GM12873 (cell line): ENCODE measurements around the gene WNT3.

Source experiments
- TF ChIP-seq, protein P1 (sequence below): IDR thresholded peaks from 2 replicates; pipeline ENCODE4 v1.5.1; 2012; ENCODE audit warnings: low read depth, mild to moderate bottlenecking, moderate library complexity, low read length, control low read depth; ENCODE audit not compliant: insufficient read depth; ENCODE audit errors: missing control alignments

Gene WNT3

DNA sequence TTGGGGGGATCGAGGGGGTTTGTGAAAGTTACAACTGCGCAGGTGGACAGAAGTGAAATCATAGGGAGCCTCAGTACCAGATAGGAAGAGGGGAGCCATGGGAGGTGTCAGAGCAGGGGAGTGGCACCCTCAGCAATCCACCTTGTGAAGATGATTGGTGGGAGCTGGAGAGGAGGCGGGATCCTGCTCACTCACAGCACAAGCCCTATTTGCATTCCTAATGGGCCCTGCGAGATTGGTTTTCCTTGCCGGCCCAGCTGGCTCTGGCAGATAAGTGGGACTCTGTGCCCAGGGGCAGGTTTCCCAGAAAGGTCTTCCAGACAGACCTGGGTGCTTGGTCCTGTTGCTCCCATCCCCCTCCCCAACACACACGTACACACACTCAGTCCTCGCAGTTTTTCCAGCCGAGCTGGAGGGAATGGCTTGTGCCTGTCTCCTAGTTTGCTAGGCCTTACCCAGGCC lies 9.4 kb downstream of the WNT3 start:
- TF ChIP-seq, protein P1, sequence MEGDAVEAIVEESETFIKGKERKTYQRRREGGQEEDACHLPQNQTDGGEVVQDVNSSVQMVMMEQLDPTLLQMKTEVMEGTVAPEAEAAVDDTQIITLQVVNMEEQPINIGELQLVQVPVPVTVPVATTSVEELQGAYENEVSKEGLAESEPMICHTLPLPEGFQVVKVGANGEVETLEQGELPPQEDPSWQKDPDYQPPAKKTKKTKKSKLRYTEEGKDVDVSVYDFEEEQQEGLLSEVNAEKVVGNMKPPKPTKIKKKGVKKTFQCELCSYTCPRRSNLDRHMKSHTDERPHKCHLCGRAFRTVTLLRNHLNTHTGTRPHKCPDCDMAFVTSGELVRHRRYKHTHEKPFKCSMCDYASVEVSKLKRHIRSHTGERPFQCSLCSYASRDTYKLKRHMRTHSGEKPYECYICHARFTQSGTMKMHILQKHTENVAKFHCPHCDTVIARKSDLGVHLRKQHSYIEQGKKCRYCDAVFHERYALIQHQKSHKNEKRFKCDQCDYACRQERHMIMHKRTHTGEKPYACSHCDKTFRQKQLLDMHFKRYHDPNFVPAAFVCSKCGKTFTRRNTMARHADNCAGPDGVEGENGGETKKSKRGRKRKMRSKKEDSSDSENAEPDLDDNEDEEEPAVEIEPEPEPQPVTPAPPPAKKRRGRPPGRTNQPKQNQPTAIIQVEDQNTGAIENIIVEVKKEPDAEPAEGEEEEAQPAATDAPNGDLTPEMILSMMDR = no peak

DNA sequence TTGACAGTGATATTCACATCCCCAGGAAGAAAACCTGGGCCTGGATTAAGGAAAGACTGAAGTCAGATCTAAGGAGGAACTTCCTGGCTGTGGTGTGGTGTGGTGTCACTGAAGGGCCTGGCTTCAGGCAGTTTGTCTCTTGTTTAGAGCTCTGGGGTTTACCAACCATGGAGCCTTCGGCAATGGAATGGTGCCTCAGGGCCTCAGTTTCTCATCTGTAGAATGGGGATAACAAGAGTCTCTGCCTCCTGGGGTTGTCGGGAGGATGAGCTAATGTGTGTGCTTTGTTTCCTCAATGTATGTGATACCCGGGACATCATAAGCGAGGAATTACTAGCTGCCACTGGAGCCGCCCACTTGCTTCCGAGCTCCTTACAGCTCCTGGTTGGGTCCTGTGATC lies 12.7 kb downstream of the WNT3 start:
- TF ChIP-seq, protein P1 = no peak

DNA sequence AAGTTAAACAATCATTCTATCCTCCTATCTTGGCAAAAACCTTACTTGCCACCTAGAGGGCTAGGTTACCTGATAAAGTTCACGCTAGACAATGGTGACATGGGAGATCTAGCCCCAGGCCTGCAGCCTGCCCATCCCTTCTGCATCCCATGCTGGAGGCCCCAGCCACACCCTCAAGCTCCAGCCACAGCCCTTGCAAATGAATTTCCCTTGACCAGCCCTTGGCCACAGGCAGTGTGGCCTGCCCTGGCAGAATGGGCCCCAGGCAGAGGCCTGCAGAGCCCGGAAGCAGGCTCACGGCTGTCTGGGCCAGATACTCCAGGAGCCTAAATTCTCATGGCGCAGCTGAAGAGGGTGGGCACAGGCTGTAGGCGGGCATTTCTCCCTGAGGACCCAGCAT lies 14.9 kb downstream of the WNT3 start:
- TF ChIP-seq, protein P1 = no peak

DNA sequence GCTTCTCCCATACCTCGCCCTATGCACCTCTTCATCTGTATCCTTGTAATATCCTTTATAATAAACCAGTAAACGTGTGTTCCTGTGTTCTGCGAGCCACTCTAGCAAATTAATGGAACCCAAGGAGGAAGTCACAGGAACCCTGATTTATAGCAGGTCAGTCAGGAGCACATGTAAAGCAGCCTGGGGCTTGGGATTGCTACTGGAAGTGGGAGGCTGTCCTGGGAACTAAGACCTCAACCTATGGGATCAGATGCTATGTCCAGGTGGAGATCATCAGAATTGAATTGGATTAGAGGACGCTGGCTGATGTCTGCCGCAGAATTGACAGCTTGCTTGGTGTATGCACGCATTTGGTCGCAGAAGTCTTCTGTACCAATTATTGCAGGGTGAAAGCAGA lies 15.7 kb downstream of the WNT3 start:
- TF ChIP-seq, protein P1 = no peak

DNA sequence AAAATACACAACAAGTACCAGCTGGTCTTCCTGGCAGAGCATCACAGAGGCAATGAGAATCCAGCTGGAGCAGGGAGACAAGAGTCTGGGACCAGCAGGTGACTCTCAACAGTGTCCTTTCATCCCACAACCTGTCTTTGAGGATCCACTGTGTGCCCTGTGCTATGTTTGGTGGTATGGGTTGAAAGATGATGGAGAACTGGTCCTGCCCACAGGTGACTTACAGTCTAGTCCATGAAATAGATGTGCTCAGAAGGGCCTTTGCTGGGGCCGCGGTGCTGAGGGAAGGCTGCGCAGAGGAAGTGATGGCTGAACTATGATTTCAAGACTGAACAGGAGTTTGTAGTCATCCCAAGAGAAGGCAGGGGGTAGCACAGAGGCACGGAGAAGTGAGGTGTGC lies 17.9 kb downstream of the WNT3 start:
- TF ChIP-seq, protein P1 = no peak

DNA sequence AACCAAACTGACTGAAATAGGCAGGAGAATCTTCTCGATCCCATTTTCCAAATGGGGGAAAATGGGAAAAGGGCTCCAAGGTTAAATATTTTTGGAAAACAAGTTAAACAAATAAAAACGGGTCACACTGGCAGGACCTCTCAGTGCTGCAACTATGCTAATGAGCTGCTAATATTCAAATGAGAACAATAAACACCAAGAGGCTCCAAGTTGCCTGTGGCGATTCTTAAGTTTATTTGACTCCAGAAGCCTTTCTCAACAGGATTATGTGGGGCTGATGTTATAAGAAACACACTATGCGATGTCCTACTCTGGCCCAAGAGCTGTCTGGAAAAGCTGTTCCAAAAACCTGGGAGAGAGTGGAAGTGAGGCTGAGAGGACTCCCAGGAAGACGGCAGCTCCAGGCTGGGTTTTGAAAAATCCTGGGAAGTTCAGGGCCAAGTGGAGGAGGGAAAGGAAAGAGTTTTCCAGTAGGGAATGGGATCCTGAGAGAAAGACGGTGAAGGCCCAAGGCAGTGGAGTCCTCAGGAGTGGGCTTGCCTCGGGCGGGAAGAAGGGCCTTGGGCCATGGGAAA lies 21.4 kb downstream of the WNT3 start:
- TF ChIP-seq, protein P1 = no peak

DNA sequence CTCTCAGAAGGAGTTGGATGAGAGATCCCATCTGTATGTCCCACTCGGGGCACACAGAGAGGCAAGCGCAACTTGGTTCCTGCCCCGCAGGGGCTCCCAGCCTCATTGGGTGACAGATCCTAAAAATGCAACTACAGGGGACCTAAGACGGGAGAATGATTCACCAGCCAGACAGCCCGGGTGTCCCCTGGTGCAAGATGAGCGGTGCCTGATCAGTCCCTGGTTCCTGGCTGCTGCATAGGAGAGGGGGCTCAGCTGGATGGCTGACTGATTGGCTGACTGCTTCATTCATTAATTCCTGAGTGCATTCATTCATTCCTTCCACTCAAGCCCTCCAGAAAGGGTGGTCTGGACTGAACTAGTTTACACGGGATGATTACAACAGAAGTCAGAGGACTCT lies 22.0 kb downstream of the WNT3 start:
- TF ChIP-seq, protein P1 = no peak

DNA sequence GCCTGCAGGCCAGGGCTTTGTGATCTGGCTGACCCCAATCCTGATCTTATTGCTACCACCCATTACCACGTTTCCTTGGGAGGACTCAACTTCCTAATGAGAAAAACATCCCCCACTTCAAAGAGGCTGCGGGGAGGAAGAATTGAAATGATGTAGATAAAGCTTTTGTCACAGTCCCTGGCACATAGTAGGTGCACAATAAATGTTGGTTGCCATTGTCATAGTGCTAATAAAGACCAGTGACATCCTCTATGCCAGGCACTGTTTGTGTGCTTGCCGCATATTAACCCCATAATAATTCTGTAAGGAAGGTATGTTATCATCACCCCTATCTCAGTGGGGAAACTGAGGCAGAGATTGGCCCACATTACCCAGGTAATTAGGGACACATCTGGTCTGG lies 22.4 kb downstream of the WNT3 start:
- TF ChIP-seq, protein P1 = no peak
